GM19328 (cell line): Measurements from ENCODE around the gene NPAS2.

Experiments used
- ATAC-seq: cut with Tn5 transposase; IDR thresholded peaks from one replicate; pipeline ENCODE4 v1.9.1; 2021; ENCODE audit warnings: mild to moderate bottlenecking, moderate library complexity; ENCODE audit not compliant: unreplicated experiment

NPAS2 gene

GRCh38 chr2:100821255-100821910 is 1.4 kb downstream of the NPAS2 start:
- ATAC-seq, result no peak

- ATAC-seq, result no peak
Observed at GRCh38 chr2:100821911-100822265, 1.9 kb downstream of the NPAS2 start.

GRCh38 chr2:100822587-100823248 is 2.8 kb downstream of the NPAS2 start:
- ATAC-seq, result no peak

- ATAC-seq, result no peak
Observed at GRCh38 chr2:100823665-100824438, 3.9 kb downstream of the NPAS2 start.

- no peak for ATAC-seq
Observed at GRCh38 chr2:100824842-100825241, 4.9 kb downstream of the NPAS2 start.

- ATAC-seq, result no peak
Observed at GRCh38 chr2:100826494-100826893, 6.6 kb downstream of the NPAS2 start.

GRCh38 chr2:100831158-100831750 is 11.3 kb downstream of the NPAS2 start:
- no peak for ATAC-seq

GRCh38 chr2:100831831-100832230 is 11.9 kb downstream of the NPAS2 start:
- no peak for ATAC-seq

- ATAC-seq, result no peak
Observed at GRCh38 chr2:100832885-100833284, 12.9 kb downstream of the NPAS2 start.

GRCh38 chr2:100833331-100833730 is 13.4 kb downstream of the NPAS2 start:
- ATAC-seq, result no peak

- ATAC-seq, result no peak
Observed at GRCh38 chr2:100834221-100834620, 14.3 kb downstream of the NPAS2 start.

GRCh38 chr2:100835006-100835659 is 15.2 kb downstream of the NPAS2 start:
- no peak for ATAC-seq

GRCh38 chr2:100840519-100840918 is 20.6 kb downstream of the NPAS2 start:
- no peak for ATAC-seq

GRCh38 chr2:100842241-100842922 is 22.4 kb downstream of the NPAS2 start:
- no peak for ATAC-seq

- no peak for ATAC-seq
Observed at GRCh38 chr2:100844514-100844913, 24.6 kb downstream of the NPAS2 start.

- ATAC-seq, result no peak
Observed at GRCh38 chr2:100845141-100845991, 25.4 kb downstream of the NPAS2 start.

GRCh38 chr2:100846716-100847115 is 26.8 kb downstream of the NPAS2 start:
- ATAC-seq, result no peak

- ATAC-seq, result no peak
Observed at GRCh38 chr2:100852447-100852846, 32.5 kb downstream of the NPAS2 start.

- no peak for ATAC-seq
Observed at GRCh38 chr2:100852999-100853908, 33.3 kb downstream of the NPAS2 start.
